ENCODE results near the gene PARP1.

GRCh38 chr1:226365831-226366231 lies 42.1 kb downstream of the PARP1 start:
- TF ChIP-seq POLR2A (IDR thresholded peaks at IDR 0.05) (no peak), CTCF (IDR thresholded peaks at IDR 0.05) (no peak), POLR2AphosphoS5 (IDR thresholded peaks at IDR 0.05; ENCODE audit: insufficient read depth in 1 of 2, low read depth in 1 of 2) (no peak)
